K562 (cell line): ENCODE data around the gene KIF20B. TPM values are rescaled to one million over a fixed set of nuclear protein-coding genes. Genes with fewer than 3 reads are reported as not detected.

Source experiments
- ATAC-seq: fragments of 200-7000 bp; cut with Tn5 transposase; 3 replicates; pipeline ENCODE4 v1.9.1; 2020; ENCODE audit warnings: moderate library complexity
- BruUV-seq: library from RNA; stranded (reverse); fragments of 400-500 nt; replicated peaks from 2 replicates; lab custom pipeline; 2021; lab: Mats Ljungman, UMichigan
- CTCF ChIA-PET: fragments of 300-600 bp; formaldehyde crosslinking; extraction: SDS; loops from one replicate; lab custom pipeline; 2021; ENCODE audit warnings: low intra/inter-chr PET ratio; lab: Yijun Ruan, JAX
- POLR2A ChIA-PET: fragments of 300-600, 350-650 bp; sonication (Branson Sonifier 250); formaldehyde crosslinking; extraction: SDS; loops from one replicate; lab custom pipeline; 2021; ENCODE audit warnings: antibody characterized with exemption, inconsistent platforms; lab: Yijun Ruan, JAX
- DNase-seq, 4 experiments: peaks; one replicate each; pipeline versions ENCODE4 v3.0.0 to v3.0.0-alpha.2; 2011 to 2018; ENCODE audit warnings: low spot score in 3 of 4, mixed read lengths in 3 of 4; ENCODE audit errors: extremely low read depth in 1 of 4
- FAIRE-seq: peaks from 2 replicates; lab custom pipeline; 2011; peaks lifted over from hg19 to GRCh38; lab: Jason Lieb, UNC
- H2AFZ ChIP-seq: 2 replicates; pipeline ENCODE4 v1.6.0; 2011; ENCODE audit warnings: low read depth, low read length, control low read depth, inconsistent platforms
- H3K27ac ChIP-seq: fragments of 200-600 bp; 3 replicates; pipeline ENCODE4 v1.8.0; 2011; ENCODE audit warnings: low read depth, mild to moderate bottlenecking, control low read depth, inconsistent platforms, low read length, moderate library complexity, mixed read lengths; ENCODE audit errors: extremely low read depth
- H3K27me3 ChIP-seq, 2 experiments: fragments of 300-600 bp in 1 of 2; 2 replicates in 1 of 2; 3 replicates in 1 of 2; pipeline versions ENCODE4 v1.6.0 to v1.8.0; 2011; ENCODE audit warnings: inconsistent platforms in 2 of 2, low read length in 2 of 2, mild to moderate bottlenecking in 1 of 2, mixed read lengths in 1 of 2, moderate library complexity in 1 of 2; ENCODE audit not compliant: control insufficient read depth in 2 of 2, insufficient read depth in 2 of 2
- H3K36me3 ChIP-seq: fragments of 300-600 bp; 3 replicates; pipeline ENCODE4 v1.8.0; 2011; ENCODE audit warnings: mild to moderate bottlenecking, low read length, inconsistent platforms; ENCODE audit not compliant: control insufficient read depth, insufficient read depth
- H3K4me1 ChIP-seq, 2 experiments: fragments of 200-600 bp in 1 of 2; replicated peaks in 1 of 2; 2 replicates in 1 of 2; 3 replicates in 1 of 2; pipeline versions ENCODE4 v1.5.1 to v1.8.0; 2011; ENCODE audit warnings: inconsistent platforms in 2 of 2, low read length in 2 of 2, mild to moderate bottlenecking in 1 of 2, mixed read lengths in 1 of 2, moderate library complexity in 1 of 2; ENCODE audit not compliant: control insufficient read depth in 2 of 2, insufficient read depth in 2 of 2
- H3K4me2 ChIP-seq: 2 replicates; pipeline ENCODE4 v1.6.1; 2011; ENCODE audit warnings: low read length, control low read depth, inconsistent platforms, mixed read lengths; ENCODE audit not compliant: insufficient read depth
- H3K4me3 ChIP-seq: fragments of 200-600 bp; sonication (generic), shearing (Covaris generic); 2 replicates; pipeline ENCODE4 v1.5.1; 2016; ENCODE audit warnings: control low read depth, inconsistent platforms
- H3K79me2 ChIP-seq: fragments of 200-600 bp; 3 replicates; pipeline ENCODE4 v1.8.0; 2011; ENCODE audit warnings: low read length, inconsistent platforms; ENCODE audit not compliant: control insufficient read depth, insufficient read depth
- H3K9ac ChIP-seq, 2 experiments: 2 replicates each; pipeline versions ENCODE4 v1.6.0 to v1.6.1; 2011; ENCODE audit warnings: low read depth in 2 of 2, low read length in 2 of 2, control low read depth in 1 of 2, inconsistent platforms in 1 of 2, mild to moderate bottlenecking in 1 of 2, mixed read lengths in 1 of 2; ENCODE audit not compliant: insufficient read depth in 1 of 2
- H3K9me1 ChIP-seq: one replicate; pipeline ENCODE4 v1.6.0; 2011; ENCODE audit warnings: inconsistent platforms, mild to moderate bottlenecking, low read length, moderate library complexity; ENCODE audit not compliant: control insufficient read depth, insufficient read depth
- H3K9me3 ChIP-seq: replicated peaks from 2 replicates; pipeline ENCODE4 v1.5.1; 2011; ENCODE audit warnings: low read depth, low read length, inconsistent platforms; ENCODE audit not compliant: control insufficient read depth, insufficient read depth
- H4K20me1 ChIP-seq: replicated peaks from 2 replicates; pipeline ENCODE4 v1.6.1; 2011; ENCODE audit warnings: low read length, inconsistent platforms, mixed read lengths; ENCODE audit not compliant: control insufficient read depth, insufficient read depth
- CHD1 ChIP-seq: fragments of 200-600 bp; sonication (generic); IDR thresholded peaks from one replicate; pipeline ENCODE4 v1.6.1; 2012; ENCODE audit warnings: mild to moderate bottlenecking, moderate library complexity, low read length, inconsistent platforms
- COPS2 ChIP-seq: fragments of 450-650 bp; conservative IDR thresholded peaks from 2 replicates; pipeline ENCODE4 v1.6.1; 2016; ENCODE audit warnings: mild to moderate bottlenecking, moderate library complexity
- CTBP1 ChIP-seq: fragments of 450-650 bp; IDR thresholded peaks from 2 replicates; pipeline ENCODE4 v1.6.1; 2016; ENCODE audit warnings: borderline replicate concordance
- ILF3 ChIP-seq: fragments of 450-650 bp; IDR thresholded peaks from 2 replicates; pipeline ENCODE4 v1.6.1; 2018; ENCODE audit warnings: antibody characterized with exemption, mild to moderate bottlenecking, moderate library complexity, borderline replicate concordance
- MCM3 ChIP-seq: fragments of 450-650 bp; IDR thresholded peaks from 2 replicates; pipeline ENCODE4 v1.6.1; 2016
- NRF1 ChIP-seq, 2 experiments: fragments of 450-650 bp; IDR thresholded peaks in 1 of 2; conservative IDR thresholded peaks in 1 of 2; 2 replicates each; pipeline ENCODE4 v1.6.1; 2014; ENCODE audit warnings: mild to moderate bottlenecking in 2 of 2
- POLR2AphosphoS2 ChIP-seq: IDR thresholded peaks from 2 replicates; pipeline ENCODE4 v1.6.1; 2012; ENCODE audit warnings: low read length, improper control_type of control experiment
- RFX1 ChIP-seq: fragments of 450-650 bp; IDR thresholded peaks from 2 replicates; pipeline ENCODE4 v1.6.1; 2016; ENCODE audit warnings: mild to moderate bottlenecking, moderate library complexity
- SETDB1 ChIP-seq: IDR thresholded peaks from one replicate; pipeline ENCODE4 v1.6.1; 2012; ENCODE audit warnings: low read length, control low read depth, inconsistent platforms
- SP2 ChIP-seq: IDR thresholded peaks from 2 replicates; pipeline ENCODE4 v1.6.1; 2011; ENCODE audit warnings: mild to moderate bottlenecking, low read depth, low read length, moderate library complexity; ENCODE audit not compliant: poor library complexity, severe bottlenecking; ENCODE audit errors: extremely low read depth
- TAF15 ChIP-seq: fragments of 200-400 bp; formaldehyde crosslinking; IDR thresholded peaks from 2 replicates; pipeline ENCODE4 v1.6.1; 2017; ENCODE audit warnings: mild to moderate bottlenecking, low read depth, low read length, moderate library complexity
- ZNF124 ChIP-seq: sonication (generic); formaldehyde crosslinking; IDR thresholded peaks from 2 replicates; pipeline ENCODE4 v1.8.1; 2022; ENCODE audit warnings: missing genetic modification reagents
- ZNF324 ChIP-seq: fragments of 250-450 bp; sonication (Bioruptor Pico); IDR thresholded peaks from 2 replicates; pipeline ENCODE4 v1.4.0; 2020; ENCODE audit warnings: mild to moderate bottlenecking
- WGBS: fragments of 100-300 bp; shearing (Covaris generic); methylation state at CpG from one replicate; pipeline ENCODE4 v1.1.6; 2016; ENCODE audit warnings: low coverage, mixed read lengths; ENCODE audit not compliant: insufficient coverage; ENCODE audit errors: missing lambda C conversion rate; 5-methylcytosine and 5-hydroxymethylcytosine counted together
- in situ Hi-C: fragments of 300-500 bp; cut with MboI; formaldehyde crosslinking; loops from 4 replicates; pipeline ENCODE4 v1.15.0; 2018; ENCODE audit warnings: inconsistent platforms, mixed read lengths
- intact Hi-C: fragments of 100-400 bp; cut with micrococcal nuclease; formaldehyde crosslinking; loops from 2 replicates; pipeline ENCODE4 v1.14.2; 2022
- polyA plus RNA-seq, 8 experiments: library from polyadenylated mRNA; depleted of rRNA in 4 of 8; stranded (reverse) in 5 of 8; unstranded in 3 of 8; fragments of >200 nt; fragmentation: Nextera tagmentation in 2 of 8; fragmentation: Illumina TruSeq in 1 of 8; extraction: Ambion mirVana in 2 of 8; extraction: Trizol in 1 of 8; gene quantifications; 2 replicates each; pipeline versions ENCODE4 v1.2.1 to v1.2.3, GENCODE V29; 2011 to 2014; ENCODE audit warnings: inconsistent platforms in 1 of 8, missing spikeins in 1 of 8
- total RNA-seq, 7 experiments: library from RNA; depleted of rRNA in 6 of 7; stranded (reverse); fragments of >200 nt in 6 of 7; fragmentation: Illumina TruSeq in 2 of 7; extraction: Trizol in 2 of 7; gene quantifications; 2 replicates each; pipeline versions ENCODE4 v1.2.1 to v1.2.3, GENCODE V29; 2011 to 2021; ENCODE audit warnings: low replicate concordance in 1 of 7
- TF ChIP-seq, protein P1 (sequence below): fragments of 250-450 bp; sonication (Bioruptor Pico); IDR thresholded peaks from 2 replicates; pipeline ENCODE4 v1.4.0; 2020; ENCODE audit warnings: borderline replicate concordance
- TF ChIP-seq, protein P2 (sequence below): fragments of 250-450 bp; sonication (Bioruptor Pico); IDR thresholded peaks from 2 replicates; pipeline ENCODE4 v1.4.0; 2020; ENCODE audit warnings: mild to moderate bottlenecking, moderate library complexity, borderline replicate concordance

KIF20B gene
- total and polyA plus RNA-seq, 9 of the 15 experiments (the other 6 are each of a cell fraction or from before 2014, with no cell fraction given), result 18.6 to 56.5 (median 32.9) TPM

DNA sequence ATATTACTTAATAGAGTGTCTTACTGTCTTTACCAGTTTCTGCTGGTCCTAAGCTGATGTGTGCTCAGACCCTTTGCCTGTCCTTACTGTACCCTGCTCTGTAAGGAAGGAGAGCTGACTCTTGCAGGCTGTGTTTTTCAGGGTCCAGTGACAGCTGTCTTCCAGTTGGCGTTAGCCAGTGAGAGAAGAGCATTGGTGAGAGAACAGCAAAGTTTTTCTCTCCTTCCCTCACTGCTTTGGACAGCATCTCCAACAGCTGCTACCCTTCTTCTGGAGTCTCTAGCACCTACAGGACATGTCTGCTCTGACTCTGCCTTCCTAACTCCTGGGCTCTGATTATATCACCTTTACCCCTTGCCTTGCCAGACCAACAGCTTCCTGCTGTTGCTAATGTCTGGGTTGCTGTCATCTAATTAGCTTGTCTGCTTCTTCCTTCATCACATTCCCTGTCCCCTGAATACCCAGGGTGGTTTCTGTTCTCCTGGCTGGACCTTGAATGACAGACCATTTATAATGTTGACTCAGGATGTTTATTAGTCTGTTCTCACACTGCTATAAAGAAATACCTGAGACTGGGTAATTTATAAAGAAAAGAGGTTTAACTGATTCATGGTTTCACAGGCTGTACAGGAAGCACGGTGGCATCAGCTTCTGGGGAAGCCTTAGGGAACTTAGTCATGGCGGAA lies 32.9 kb upstream of the KIF20B start:
- Histone ChIP-seq H4K20me1 (no peaks in the 10 kb centered on the region), H3K9me1 (no peaks in the 10 kb centered on the region), H3K9ac (no peak overlapping the region), H3K27me3 (no peaks in the 10 kb centered on the region), H3K27ac (no peak overlapping the region), H3K79me2 (no peaks in the 10 kb centered on the region), H3K9me3 (no peaks in the 10 kb centered on the region), H3K4me1 (no peaks in the 10 kb centered on the region), H3K4me2 (no peak overlapping the region), H2AFZ (no peak overlapping the region), H3K4me3 (no peak overlapping the region), H3K36me3 (no peaks in the 10 kb centered on the region)
- FAIRE-seq (no peak), DNase-seq (no peak), ATAC-seq (no peak; the same call in 2 of the 3 replicates)
- ChIA-PET POLR2A (interaction anchor here (0.6 kb wide), 1 partner anchor 410 kb away, joined by 3 read pairs; no protein-coding TSS in a partner anchor), CTCF (no interaction called here)
- in situ Hi-C loops, result no loop called here
- BruUV-seq, result no TSS peak
- WGBS, result 36% methylated on average over 2 of the region's 3 CpGs
- intact Hi-C loops, result no loop called here
- TF ChIP-seq CTBP1, result no peak
- TF ChIP-seq, protein P1, sequence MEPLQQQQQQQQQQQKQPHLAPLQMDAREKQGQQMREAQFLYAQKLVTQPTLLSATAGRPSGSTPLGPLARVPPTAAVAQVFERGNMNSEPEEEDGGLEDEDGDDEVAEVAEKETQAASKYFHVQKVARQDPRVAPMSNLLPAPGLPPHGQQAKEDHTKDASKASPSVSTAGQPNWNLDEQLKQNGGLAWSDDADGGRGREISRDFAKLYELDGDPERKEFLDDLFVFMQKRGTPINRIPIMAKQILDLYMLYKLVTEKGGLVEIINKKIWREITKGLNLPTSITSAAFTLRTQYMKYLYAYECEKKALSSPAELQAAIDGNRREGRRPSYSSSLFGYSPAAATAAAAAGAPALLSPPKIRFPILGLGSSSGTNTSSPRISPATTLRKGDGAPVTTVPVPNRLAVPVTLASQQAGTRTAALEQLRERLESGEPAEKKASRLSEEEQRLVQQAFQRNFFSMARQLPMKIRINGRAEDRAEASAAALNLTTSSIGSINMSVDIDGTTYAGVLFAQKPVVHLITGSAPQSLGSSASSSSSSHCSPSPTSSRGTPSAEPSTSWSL (CRISPR knock-in tag), result no peak
- no peak for TF ChIP-seq ZNF124 (CRISPR knock-in tag)
- TF ChIP-seq NRF1 (conservative IDR thresholded peaks at IDR 0.05 in 1 of 2, IDR thresholded peaks at IDR 0.05 in 1 of 2), result no peak
- no peak for TF ChIP-seq POLR2AphosphoS2
- TF ChIP-seq TAF15, result no peak
- no peak for TF ChIP-seq MCM3
- TF ChIP-seq SP2, result no peak
- no peak for TF ChIP-seq CHD1
- TF ChIP-seq RFX1, result no peak
- TF ChIP-seq ILF3, result no peak
- TF ChIP-seq COPS2, result no peak
- TF ChIP-seq, protein P2, sequence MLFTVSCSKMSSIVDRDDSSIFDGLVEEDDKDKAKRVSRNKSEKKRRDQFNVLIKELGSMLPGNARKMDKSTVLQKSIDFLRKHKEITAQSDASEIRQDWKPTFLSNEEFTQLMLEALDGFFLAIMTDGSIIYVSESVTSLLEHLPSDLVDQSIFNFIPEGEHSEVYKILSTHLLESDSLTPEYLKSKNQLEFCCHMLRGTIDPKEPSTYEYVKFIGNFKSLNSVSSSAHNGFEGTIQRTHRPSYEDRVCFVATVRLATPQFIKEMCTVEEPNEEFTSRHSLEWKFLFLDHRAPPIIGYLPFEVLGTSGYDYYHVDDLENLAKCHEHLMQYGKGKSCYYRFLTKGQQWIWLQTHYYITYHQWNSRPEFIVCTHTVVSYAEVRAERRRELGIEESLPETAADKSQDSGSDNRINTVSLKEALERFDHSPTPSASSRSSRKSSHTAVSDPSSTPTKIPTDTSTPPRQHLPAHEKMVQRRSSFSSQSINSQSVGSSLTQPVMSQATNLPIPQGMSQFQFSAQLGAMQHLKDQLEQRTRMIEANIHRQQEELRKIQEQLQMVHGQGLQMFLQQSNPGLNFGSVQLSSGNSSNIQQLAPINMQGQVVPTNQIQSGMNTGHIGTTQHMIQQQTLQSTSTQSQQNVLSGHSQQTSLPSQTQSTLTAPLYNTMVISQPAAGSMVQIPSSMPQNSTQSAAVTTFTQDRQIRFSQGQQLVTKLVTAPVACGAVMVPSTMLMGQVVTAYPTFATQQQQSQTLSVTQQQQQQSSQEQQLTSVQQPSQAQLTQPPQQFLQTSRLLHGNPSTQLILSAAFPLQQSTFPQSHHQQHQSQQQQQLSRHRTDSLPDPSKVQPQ (CRISPR knock-in tag), result no peak
- TF ChIP-seq ZNF324 (CRISPR knock-in tag), result no peak
- TF ChIP-seq SETDB1, result no peak
